HG02973 (cell line): ENCODE data around the gene HES6.
A peak's percentile ranks its signal among the peaks of the same experiment; 100 is the strongest.

ENCODE experiments used
- ATAC-seq: cut with Tn5 transposase; IDR thresholded peaks from one replicate; pipeline ENCODE4 v1.9.1; 2021; ENCODE audit warnings: moderate library complexity; ENCODE audit not compliant: unreplicated experiment

HES6 gene

GRCh38 chr2:238237431-238238135 lies 2.3 kb downstream of the HES6 start:
- no peak for ATAC-seq

GRCh38 chr2:238236571-238236970 lies 3.3 kb downstream of the HES6 start:
- ATAC-seq, result no peak

GRCh38 chr2:238235856-238236255 lies 4.0 kb downstream of the HES6 start:
- no peak for ATAC-seq

- ATAC-seq, result no peak
Observed at GRCh38 chr2:238235331-238235732, 4.5 kb downstream of the HES6 start.

GRCh38 chr2:238233625-238234024 lies 6.2 kb downstream of the HES6 start:
- ATAC-seq, result no peak

GRCh38 chr2:238231809-238232208 lies 8.0 kb downstream of the HES6 start:
- ATAC-seq, result no peak

GRCh38 chr2:238231251-238231793 lies 8.5 kb downstream of the HES6 start:
- peak; percentile 78 for ATAC-seq

GRCh38 chr2:238230699-238231098 lies 9.1 kb downstream of the HES6 start:
- ATAC-seq, result no peak

GRCh38 chr2:238228700-238229099 lies 11.1 kb downstream of the HES6 start:
- ATAC-seq, result no peak

GRCh38 chr2:238227587-238228032 lies 12.2 kb downstream of the HES6 start:
- ATAC-seq, result no peak

- ATAC-seq, result no peak
Observed at GRCh38 chr2:238226698-238227586, 12.9 kb downstream of the HES6 start.

GRCh38 chr2:238225911-238226697 lies 13.7 kb downstream of the HES6 start:
- no peak for ATAC-seq

- ATAC-seq, result no peak
Observed at GRCh38 chr2:238225121-238225520, 14.7 kb downstream of the HES6 start.

GRCh38 chr2:238224356-238225035 lies 15.3 kb downstream of the HES6 start:
- ATAC-seq, result no peak

- no peak for ATAC-seq
Observed at GRCh38 chr2:238220892-238221521, 18.8 kb downstream of the HES6 start.

- no peak for ATAC-seq
Observed at GRCh38 chr2:238220274-238220891, 19.5 kb downstream of the HES6 start.

GRCh38 chr2:238216651-238217184 lies 23.1 kb downstream of the HES6 start:
- ATAC-seq, result no peak

- ATAC-seq, result no peak
Observed at GRCh38 chr2:238207006-238207405, 32.8 kb downstream of the HES6 start.

- peak; percentile 10 for ATAC-seq
Observed at GRCh38 chr2:238203973-238204683, 35.7 kb downstream of the HES6 start.
